ENCODE results near the gene YTHDF1.

The YTHDF1 gene

GRCh38 chr20:63248835-63249591 is 33.1 kb upstream of the YTHDF1 start:
- Histone ChIP-seq H3K4me3 (ENCODE audit: insufficient read depth, low read depth, low read length) (no peak overlapping the region), H3K27ac (ENCODE audit: insufficient read depth, low read depth, low read length, poor library complexity, severe bottlenecking) (no peak overlapping the region), H3K36me3 (ENCODE audit: control insufficient read depth, insufficient read depth, low read length) (no peaks in the 10 kb centered on the region), H3K9me3 (ENCODE audit: control insufficient read depth, low read length) (no peaks in the 10 kb centered on the region), H3K4me1 (ENCODE audit: control insufficient read depth, insufficient read depth, low read length) (peaks cover 31% of the 10 kb centered on the region), H3K27me3 (ENCODE audit: control insufficient read depth, insufficient read depth, low read length, poor library complexity, severe bottlenecking) (peaks cover 15% of the 10 kb centered on the region)
- 91% methylated on average over 25 of the region's 25 CpGs for WGBS, 2 experiments

GRCh38 chr20:63247671-63248228 is 31.8 kb upstream of the YTHDF1 start:
- peaks cover 32% of the 10 kb centered on the region for H3K4me1 ChIP-seq (ENCODE audit: control insufficient read depth, insufficient read depth, low read length)
- no peaks in the 10 kb centered on the region for H3K9me3 ChIP-seq (ENCODE audit: control insufficient read depth, low read length)
- H3K36me3 ChIP-seq (ENCODE audit: control insufficient read depth, insufficient read depth, low read length), result no peaks in the 10 kb centered on the region
- peaks cover 3% of the 10 kb centered on the region for H3K27me3 ChIP-seq (ENCODE audit: control insufficient read depth, insufficient read depth, low read length, poor library complexity, severe bottlenecking)
- WGBS, 2 experiments, result 89 to 91% methylated on average over 24 of the region's 24 CpGs
- no peak overlapping the region for H3K27ac ChIP-seq (ENCODE audit: insufficient read depth, low read depth, low read length, poor library complexity, severe bottlenecking)
- H3K4me3 ChIP-seq (ENCODE audit: insufficient read depth, low read depth, low read length), result no peak overlapping the region

- 69 to 70% methylated on average over 50 of the region's 50 CpGs for WGBS, 2 experiments
- Histone ChIP-seq H3K27me3 (ENCODE audit: control insufficient read depth, insufficient read depth, low read length, poor library complexity, severe bottlenecking) (no peaks in the 10 kb centered on the region), H3K9me3 (ENCODE audit: control insufficient read depth, low read length) (no peaks in the 10 kb centered on the region), H3K27ac (ENCODE audit: insufficient read depth, low read depth, low read length, poor library complexity, severe bottlenecking) (no peak overlapping the region), H3K4me3 (ENCODE audit: insufficient read depth, low read depth, low read length) (no peak overlapping the region), H3K4me1 (ENCODE audit: control insufficient read depth, insufficient read depth, low read length) (peaks cover 22% of the 10 kb centered on the region), H3K36me3 (ENCODE audit: control insufficient read depth, insufficient read depth, low read length) (no peaks in the 10 kb centered on the region)
Observed at GRCh38 chr20:63246490-63247288, 30.8 kb upstream of the YTHDF1 start.

GRCh38 chr20:63244468-63244867 is 28.5 kb upstream of the YTHDF1 start:
- Histone ChIP-seq H3K27ac (ENCODE audit: insufficient read depth, low read depth, low read length, poor library complexity, severe bottlenecking) (no peak overlapping the region), H3K4me1 (ENCODE audit: control insufficient read depth, insufficient read depth, low read length) (peaks cover 22% of the 10 kb centered on the region), H3K27me3 (ENCODE audit: control insufficient read depth, insufficient read depth, low read length, poor library complexity, severe bottlenecking) (no peaks in the 10 kb centered on the region), H3K9me3 (ENCODE audit: control insufficient read depth, low read length) (no peaks in the 10 kb centered on the region), H3K4me3 (ENCODE audit: insufficient read depth, low read depth, low read length) (no peak overlapping the region), H3K36me3 (ENCODE audit: control insufficient read depth, insufficient read depth, low read length) (no peaks in the 10 kb centered on the region)
- 94 to 95% methylated on average over 10 of the region's 10 CpGs for WGBS, 2 experiments

GRCh38 chr20:63243604-63244247 is 27.8 kb upstream of the YTHDF1 start:
- no peak overlapping the region for H3K27ac ChIP-seq (ENCODE audit: insufficient read depth, low read depth, low read length, poor library complexity, severe bottlenecking)
- H3K27me3 ChIP-seq (ENCODE audit: control insufficient read depth, insufficient read depth, low read length, poor library complexity, severe bottlenecking), result no peaks in the 10 kb centered on the region
- no peak overlapping the region for H3K4me3 ChIP-seq (ENCODE audit: insufficient read depth, low read depth, low read length)
- H3K9me3 ChIP-seq (ENCODE audit: control insufficient read depth, low read length), result no peaks in the 10 kb centered on the region
- 85% methylated on average over 25 of the region's 25 CpGs for WGBS, 2 experiments
- H3K4me1 ChIP-seq (ENCODE audit: control insufficient read depth, insufficient read depth, low read length), result peaks cover 22% of the 10 kb centered on the region
- H3K36me3 ChIP-seq (ENCODE audit: control insufficient read depth, insufficient read depth, low read length), result no peaks in the 10 kb centered on the region

GRCh38 chr20:63242736-63243135 is 26.8 kb upstream of the YTHDF1 start:
- no peaks in the 10 kb centered on the region for H3K9me3 ChIP-seq (ENCODE audit: control insufficient read depth, low read length)
- 94% methylated on average over 21 of the region's 21 CpGs for WGBS, 2 experiments
- H3K27ac ChIP-seq (ENCODE audit: insufficient read depth, low read depth, low read length, poor library complexity, severe bottlenecking), result no peak overlapping the region
- no peak overlapping the region for H3K4me3 ChIP-seq (ENCODE audit: insufficient read depth, low read depth, low read length)
- H3K27me3 ChIP-seq (ENCODE audit: control insufficient read depth, insufficient read depth, low read length, poor library complexity, severe bottlenecking), result no peaks in the 10 kb centered on the region
- H3K4me1 ChIP-seq (ENCODE audit: control insufficient read depth, insufficient read depth, low read length), result peaks cover 12% of the 10 kb centered on the region
- no peaks in the 10 kb centered on the region for H3K36me3 ChIP-seq (ENCODE audit: control insufficient read depth, insufficient read depth, low read length)

GRCh38 chr20:63241272-63241671 is 25.3 kb upstream of the YTHDF1 start:
- 92% methylated on average over 11 of the region's 11 CpGs for WGBS, 2 experiments
- no peak overlapping the region for H3K4me3 ChIP-seq (ENCODE audit: insufficient read depth, low read depth, low read length)
- no peak overlapping the region for H3K27ac ChIP-seq (ENCODE audit: insufficient read depth, low read depth, low read length, poor library complexity, severe bottlenecking)
- no peaks in the 10 kb centered on the region for H3K9me3 ChIP-seq (ENCODE audit: control insufficient read depth, low read length)
- H3K36me3 ChIP-seq (ENCODE audit: control insufficient read depth, insufficient read depth, low read length), result no peaks in the 10 kb centered on the region
- no peaks in the 10 kb centered on the region for H3K27me3 ChIP-seq (ENCODE audit: control insufficient read depth, insufficient read depth, low read length, poor library complexity, severe bottlenecking)
- H3K4me1 ChIP-seq (ENCODE audit: control insufficient read depth, insufficient read depth, low read length), result peaks cover 5% of the 10 kb centered on the region

GRCh38 chr20:63240004-63240403 is 24.1 kb upstream of the YTHDF1 start:
- peaks cover 12% of the 10 kb centered on the region for H3K4me1 ChIP-seq (ENCODE audit: control insufficient read depth, insufficient read depth, low read length)
- H3K9me3 ChIP-seq (ENCODE audit: control insufficient read depth, low read length), result no peaks in the 10 kb centered on the region
- no peaks in the 10 kb centered on the region for H3K27me3 ChIP-seq (ENCODE audit: control insufficient read depth, insufficient read depth, low read length, poor library complexity, severe bottlenecking)
- 91 to 95% methylated on average over 11 of the region's 11 CpGs for WGBS, 2 experiments
- no peak overlapping the region for H3K4me3 ChIP-seq (ENCODE audit: insufficient read depth, low read depth, low read length)
- no peaks in the 10 kb centered on the region for H3K36me3 ChIP-seq (ENCODE audit: control insufficient read depth, insufficient read depth, low read length)
- no peak overlapping the region for H3K27ac ChIP-seq (ENCODE audit: insufficient read depth, low read depth, low read length, poor library complexity, severe bottlenecking)

GRCh38 chr20:63239431-63239830 is 23.5 kb upstream of the YTHDF1 start:
- Histone ChIP-seq H3K4me1 (ENCODE audit: control insufficient read depth, insufficient read depth, low read length) (peaks cover 14% of the 10 kb centered on the region), H3K27ac (ENCODE audit: insufficient read depth, low read depth, low read length, poor library complexity, severe bottlenecking) (no peak overlapping the region), H3K27me3 (ENCODE audit: control insufficient read depth, insufficient read depth, low read length, poor library complexity, severe bottlenecking) (no peaks in the 10 kb centered on the region), H3K36me3 (ENCODE audit: control insufficient read depth, insufficient read depth, low read length) (no peaks in the 10 kb centered on the region), H3K4me3 (ENCODE audit: insufficient read depth, low read depth, low read length) (no peak overlapping the region), H3K9me3 (ENCODE audit: control insufficient read depth, low read length) (no peaks in the 10 kb centered on the region)
- 93% methylated on average over 30 of the region's 30 CpGs for WGBS, 2 experiments
